ENCODE results near the gene PVR. TPM values are rescaled to one million over a fixed set of nuclear protein-coding genes. Genes with fewer than 3 reads are reported as not detected.
"Not testable (repeated sequence)": the region's sequence is repeated elsewhere in the genome, so short reads cannot be mapped to it uniquely, and the experiment has no call there.

PVR gene
- total RNA-seq, 1 experiment from 2014 or later: 15.0 TPM

DNA sequence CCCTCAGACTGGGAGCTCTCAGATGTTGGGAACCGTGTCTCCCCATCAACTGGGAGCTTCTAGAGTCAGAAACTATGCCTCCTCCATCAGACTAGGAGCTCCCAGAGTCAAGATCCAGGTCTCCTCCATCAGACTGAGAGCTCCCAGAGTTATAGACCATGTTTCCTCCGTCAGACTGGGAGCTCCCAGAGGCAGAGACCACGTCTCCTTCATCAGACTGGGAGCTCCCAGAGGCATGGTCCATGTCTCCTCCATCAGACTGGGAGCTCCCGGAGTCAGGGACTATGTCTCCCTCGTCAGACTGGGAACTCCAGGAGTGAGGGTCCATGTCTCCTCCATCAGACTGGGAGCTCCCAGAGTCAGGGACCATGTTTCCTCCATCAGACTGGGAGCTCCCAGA is 65.2 kb downstream of the PVR start (continued):
- TF ChIP-seq, protein P1, sequence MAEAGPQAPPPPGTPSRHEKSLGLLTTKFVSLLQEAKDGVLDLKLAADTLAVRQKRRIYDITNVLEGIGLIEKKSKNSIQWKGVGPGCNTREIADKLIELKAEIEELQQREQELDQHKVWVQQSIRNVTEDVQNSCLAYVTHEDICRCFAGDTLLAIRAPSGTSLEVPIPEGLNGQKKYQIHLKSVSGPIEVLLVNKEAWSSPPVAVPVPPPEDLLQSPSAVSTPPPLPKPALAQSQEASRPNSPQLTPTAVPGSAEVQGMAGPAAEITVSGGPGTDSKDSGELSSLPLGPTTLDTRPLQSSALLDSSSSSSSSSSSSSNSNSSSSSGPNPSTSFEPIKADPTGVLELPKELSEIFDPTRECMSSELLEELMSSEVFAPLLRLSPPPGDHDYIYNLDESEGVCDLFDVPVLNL (CRISPR knock-in tag; IDR thresholded peaks at IDR 0.05; ENCODE audit: borderline replicate concordance, low read depth): no peak
- TF ChIP-seq, protein P2, sequence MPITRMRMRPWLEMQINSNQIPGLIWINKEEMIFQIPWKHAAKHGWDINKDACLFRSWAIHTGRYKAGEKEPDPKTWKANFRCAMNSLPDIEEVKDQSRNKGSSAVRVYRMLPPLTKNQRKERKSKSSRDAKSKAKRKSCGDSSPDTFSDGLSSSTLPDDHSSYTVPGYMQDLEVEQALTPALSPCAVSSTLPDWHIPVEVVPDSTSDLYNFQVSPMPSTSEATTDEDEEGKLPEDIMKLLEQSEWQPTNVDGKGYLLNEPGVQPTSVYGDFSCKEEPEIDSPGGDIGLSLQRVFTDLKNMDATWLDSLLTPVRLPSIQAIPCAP (CRISPR knock-in tag; IDR thresholded peaks at IDR 0.05): no peak
- TF ChIP-seq, protein P3, sequence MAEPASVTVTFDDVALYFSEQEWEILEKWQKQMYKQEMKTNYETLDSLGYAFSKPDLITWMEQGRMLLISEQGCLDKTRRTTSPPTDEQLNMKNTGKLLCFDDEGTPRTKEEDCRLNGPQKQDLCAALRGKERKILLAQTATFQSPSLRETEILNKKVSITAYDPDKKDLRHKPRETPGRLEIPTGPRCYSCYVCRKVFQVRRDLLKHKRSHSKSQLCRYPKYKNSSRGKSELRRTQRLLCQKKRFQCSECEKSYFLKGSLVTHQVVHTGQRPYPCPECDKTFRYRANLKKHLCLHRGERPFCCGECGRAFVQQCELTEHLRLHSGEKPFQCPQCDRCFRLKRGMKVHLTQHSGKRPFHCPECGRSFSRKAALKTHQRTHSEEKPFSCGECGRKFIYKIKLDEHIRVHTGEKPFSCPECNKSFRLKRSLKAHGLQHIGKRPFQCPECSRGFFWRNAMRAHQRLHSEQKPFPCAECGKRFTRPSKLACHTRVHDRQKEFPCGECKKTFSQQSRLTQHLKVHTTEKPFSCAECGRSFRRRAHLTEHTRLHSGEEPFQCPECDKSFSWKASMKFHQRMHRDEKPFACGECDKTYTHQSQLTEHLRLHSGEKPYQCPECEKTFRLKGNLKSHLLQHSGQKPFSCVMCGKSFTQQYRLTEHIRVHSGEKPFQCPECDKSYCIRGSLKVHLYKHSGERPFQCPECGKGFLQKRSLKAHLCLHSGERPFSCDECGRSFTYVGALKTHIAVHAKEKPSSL (CRISPR knock-in tag; conservative IDR thresholded peaks at IDR 0.05): no peak
- TF ChIP-seq, protein P4, sequence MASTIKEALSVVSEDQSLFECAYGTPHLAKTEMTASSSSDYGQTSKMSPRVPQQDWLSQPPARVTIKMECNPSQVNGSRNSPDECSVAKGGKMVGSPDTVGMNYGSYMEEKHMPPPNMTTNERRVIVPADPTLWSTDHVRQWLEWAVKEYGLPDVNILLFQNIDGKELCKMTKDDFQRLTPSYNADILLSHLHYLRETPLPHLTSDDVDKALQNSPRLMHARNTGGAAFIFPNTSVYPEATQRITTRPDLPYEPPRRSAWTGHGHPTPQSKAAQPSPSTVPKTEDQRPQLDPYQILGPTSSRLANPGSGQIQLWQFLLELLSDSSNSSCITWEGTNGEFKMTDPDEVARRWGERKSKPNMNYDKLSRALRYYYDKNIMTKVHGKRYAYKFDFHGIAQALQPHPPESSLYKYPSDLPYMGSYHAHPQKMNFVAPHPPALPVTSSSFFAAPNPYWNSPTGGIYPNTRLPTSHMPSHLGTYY (CRISPR knock-in tag; IDR thresholded peaks at IDR 0.05): no peak

DNA sequence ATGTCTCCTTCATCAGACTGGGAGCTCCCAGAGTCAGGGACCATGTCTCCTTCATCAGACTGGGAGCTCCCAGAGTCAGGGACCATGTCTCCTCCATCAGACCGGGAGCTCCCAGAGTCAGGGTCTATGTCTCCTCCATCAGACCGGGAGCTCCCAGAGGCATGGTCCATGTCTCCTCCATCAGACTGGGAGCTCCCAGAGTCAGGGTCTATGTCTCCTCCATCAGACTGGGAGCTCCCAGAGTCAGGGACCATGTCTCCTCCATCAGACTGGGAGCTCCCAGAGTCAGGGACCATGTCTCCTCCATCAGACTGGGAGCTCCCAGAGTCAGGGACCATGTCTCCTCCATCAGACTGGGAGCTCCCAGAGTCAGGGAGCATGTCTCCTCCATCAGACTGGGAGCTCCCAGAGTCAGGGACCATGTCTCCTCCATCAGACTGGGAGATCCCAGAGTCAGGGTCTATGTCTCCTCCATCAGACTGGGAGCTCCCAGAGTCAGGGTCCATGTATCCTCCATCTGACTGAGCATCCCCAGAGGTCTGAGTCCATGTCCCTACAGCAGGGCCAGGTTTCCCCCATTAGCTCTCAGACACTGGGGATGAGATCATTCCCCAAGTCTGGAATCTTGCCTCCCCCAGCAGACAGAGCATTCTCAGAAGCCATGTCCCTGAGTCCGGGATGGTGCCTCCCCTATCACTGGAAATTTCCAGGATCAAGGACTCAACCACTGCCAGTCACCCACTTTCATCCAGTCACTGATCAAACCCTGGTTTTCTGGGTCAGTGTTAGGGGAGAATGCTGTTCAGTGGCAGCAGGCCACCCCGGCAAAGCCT is 65.9 kb downstream of the PVR start:
- DNase-seq (ENCODE audit: low spot score); POLR2A ChIA-PET; H3K27me3 Mint-ChIP-seq (ENCODE audit: low read depth); ATAC-seq; H3K9me3 Mint-ChIP-seq; H3K4me1 Mint-ChIP-seq; H3K4me3 Mint-ChIP-seq; H3K27ac Mint-ChIP-seq: not testable (repeated sequence)
- CTCF ChIA-PET: interaction anchor here (1.4 to 1.6 kb wide), 2 partner anchors 14 to 62 kb away, joined by 4 read pairs; no protein-coding TSS in a partner anchor
- peaks cover 21% of the 10 kb centered on the region for H3K36me3 Mint-ChIP-seq

DNA sequence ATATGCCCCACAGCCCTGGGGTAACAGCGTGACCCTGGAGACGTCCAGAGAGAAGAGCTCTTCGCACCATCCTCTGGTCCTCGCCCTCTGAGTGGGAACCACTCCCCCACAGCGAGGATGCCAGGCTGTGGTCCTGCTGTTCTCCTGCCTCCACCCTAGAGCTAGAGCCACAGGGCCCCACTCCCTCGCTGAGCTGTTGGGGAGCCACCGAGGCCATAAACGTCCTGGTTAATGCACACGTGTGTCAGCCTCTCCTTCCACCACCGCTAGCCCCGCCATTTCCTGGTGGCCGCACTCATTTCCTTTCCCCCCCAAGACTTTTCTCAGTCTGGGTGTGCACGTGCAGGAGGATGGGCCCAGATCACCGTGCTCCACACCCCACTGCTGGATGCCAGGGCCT is 66.8 kb downstream of the PVR start:
- POLR2A ChIA-PET: no interaction called here
- ATAC-seq: no peak
- H3K36me3 Mint-ChIP-seq: peaks cover 30% of the 10 kb centered on the region
- no peak overlapping the region for H3K4me3 Mint-ChIP-seq
- H3K27ac Mint-ChIP-seq: peak overlapping the region; percentile 65; the same call in 1 of the 2 replicates
- CTCF ChIA-PET: interaction anchor here (0.7 to 1.4 kb wide), 2 partner anchors 13 to 25 kb away, joined by 4 read pairs; no protein-coding TSS in a partner anchor
- no peak for DNase-seq (ENCODE audit: low spot score)
- no peaks in the 10 kb centered on the region for H3K4me1 Mint-ChIP-seq
- no peaks in the 10 kb centered on the region for H3K27me3 Mint-ChIP-seq (ENCODE audit: low read depth)
- no peak for TF ChIP-seq TEAD1 (CRISPR knock-in tag; IDR thresholded peaks at IDR 0.05)
- TF ChIP-seq, protein P5, sequence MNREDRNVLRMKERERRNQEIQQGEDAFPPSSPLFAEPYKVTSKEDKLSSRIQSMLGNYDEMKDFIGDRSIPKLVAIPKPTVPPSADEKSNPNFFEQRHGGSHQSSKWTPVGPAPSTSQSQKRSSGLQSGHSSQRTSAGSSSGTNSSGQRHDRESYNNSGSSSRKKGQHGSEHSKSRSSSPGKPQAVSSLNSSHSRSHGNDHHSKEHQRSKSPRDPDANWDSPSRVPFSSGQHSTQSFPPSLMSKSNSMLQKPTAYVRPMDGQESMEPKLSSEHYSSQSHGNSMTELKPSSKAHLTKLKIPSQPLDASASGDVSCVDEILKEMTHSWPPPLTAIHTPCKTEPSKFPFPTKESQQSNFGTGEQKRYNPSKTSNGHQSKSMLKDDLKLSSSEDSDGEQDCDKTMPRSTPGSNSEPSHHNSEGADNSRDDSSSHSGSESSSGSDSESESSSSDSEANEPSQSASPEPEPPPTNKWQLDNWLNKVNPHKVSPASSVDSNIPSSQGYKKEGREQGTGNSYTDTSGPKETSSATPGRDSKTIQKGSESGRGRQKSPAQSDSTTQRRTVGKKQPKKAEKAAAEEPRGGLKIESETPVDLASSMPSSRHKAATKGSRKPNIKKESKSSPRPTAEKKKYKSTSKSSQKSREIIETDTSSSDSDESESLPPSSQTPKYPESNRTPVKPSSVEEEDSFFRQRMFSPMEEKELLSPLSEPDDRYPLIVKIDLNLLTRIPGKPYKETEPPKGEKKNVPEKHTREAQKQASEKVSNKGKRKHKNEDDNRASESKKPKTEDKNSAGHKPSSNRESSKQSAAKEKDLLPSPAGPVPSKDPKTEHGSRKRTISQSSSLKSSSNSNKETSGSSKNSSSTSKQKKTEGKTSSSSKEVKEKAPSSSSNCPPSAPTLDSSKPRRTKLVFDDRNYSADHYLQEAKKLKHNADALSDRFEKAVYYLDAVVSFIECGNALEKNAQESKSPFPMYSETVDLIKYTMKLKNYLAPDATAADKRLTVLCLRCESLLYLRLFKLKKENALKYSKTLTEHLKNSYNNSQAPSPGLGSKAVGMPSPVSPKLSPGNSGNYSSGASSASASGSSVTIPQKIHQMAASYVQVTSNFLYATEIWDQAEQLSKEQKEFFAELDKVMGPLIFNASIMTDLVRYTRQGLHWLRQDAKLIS (CRISPR knock-in tag; IDR thresholded peaks at IDR 0.05; ENCODE audit: borderline replicate concordance): no peak
- TF ChIP-seq NR2C2 (CRISPR knock-in tag; IDR thresholded peaks at IDR 0.05): no peak
- no peak for TF ChIP-seq SMAD4 (CRISPR knock-in tag; IDR thresholded peaks at IDR 0.05)
- TF ChIP-seq NFYB (CRISPR knock-in tag; conservative IDR thresholded peaks at IDR 0.05; ENCODE audit: low read depth): no peak
- TF ChIP-seq, protein P3 (CRISPR knock-in tag; conservative IDR thresholded peaks at IDR 0.05): no peak
- TF ChIP-seq JAZF1 (CRISPR knock-in tag; IDR thresholded peaks at IDR 0.05): no peak
- H3K9me3 Mint-ChIP-seq: peaks cover 14% of the 10 kb centered on the region
